ENCODE results near the gene RHBDF2.

The RHBDF2 gene

DNA sequence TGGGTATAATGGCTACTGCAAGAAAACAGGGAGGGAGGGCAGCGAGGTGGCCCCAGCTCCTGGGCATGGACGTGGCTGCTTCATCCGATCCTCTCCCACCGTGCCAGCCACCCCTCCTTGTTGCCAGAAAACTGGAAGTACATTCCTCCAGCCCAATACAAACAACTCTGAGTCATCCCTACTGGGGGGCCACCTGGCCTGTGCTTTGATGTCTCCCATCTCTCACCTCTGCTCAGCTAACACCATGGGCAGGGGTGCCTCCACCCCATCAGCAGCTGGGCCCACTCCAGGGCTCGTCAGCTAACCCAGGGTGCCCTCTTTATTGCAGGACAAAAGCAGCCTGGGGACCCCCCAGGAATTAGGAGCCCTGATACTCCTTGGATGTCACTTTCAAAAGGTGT is 2.0 kb downstream of the RHBDF2 start:
- no peak for DNase-seq

DNA sequence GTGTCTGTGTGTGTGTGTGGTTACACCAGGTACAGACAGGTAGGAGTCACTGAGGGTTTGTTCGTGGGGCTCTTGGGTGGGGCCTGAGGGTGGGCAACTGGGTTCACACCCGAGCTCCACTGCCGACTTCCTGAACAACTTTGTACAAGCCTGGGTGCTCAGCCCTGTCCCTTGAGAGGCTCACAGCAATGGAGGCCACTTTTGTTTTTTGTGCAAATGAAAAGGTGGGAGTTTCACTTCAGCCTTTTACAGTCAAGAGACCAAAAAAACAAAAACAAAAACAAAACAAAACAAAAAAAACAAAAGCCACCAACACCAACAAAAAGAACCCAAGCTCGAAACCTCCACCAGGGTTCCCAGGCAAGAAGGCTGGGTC is 2.4 kb downstream of the RHBDF2 start:
- DNase-seq: no peak

DNA sequence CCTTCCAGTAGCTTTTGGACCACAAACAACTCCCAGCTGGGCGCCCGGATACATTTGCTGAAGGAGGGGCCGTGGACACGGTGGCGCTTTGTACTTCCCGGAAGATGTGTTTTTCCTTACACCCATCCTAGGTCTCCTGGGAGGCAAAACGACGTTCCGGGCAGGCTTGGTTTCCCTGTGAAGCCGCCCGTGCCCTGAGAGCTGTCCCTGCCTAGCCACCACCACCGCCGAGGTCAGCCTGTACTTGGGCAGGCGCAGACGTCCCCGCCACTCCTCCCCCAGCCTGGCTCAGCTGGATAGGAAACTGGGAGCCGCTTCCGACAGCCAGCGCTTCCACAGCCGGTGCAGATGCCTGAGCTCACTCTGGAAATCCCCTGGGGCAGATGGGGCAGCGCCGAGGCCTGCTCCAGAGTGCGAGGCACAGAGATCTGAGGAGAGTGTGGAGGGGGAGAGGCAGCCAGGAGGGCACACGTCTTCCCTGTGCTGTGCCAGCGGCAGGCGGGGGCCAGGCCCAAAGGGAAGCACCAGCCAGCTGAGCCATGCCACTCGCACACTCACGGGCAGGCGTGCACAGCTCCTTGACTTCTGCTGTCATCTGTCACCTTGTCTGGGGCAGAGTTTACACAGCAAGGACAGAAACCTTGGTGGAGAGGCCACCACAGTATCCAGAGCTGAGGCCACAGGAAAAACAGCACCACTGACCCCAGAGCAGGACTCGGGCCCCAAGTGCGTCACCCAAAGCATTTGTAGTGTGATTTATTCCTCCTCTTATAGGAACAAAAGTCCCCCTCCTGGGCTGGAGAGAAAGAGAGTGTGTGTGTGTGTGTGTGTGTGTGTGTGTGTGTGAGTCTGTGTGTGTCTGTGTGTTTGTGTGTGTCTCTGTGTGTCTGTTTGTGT is 3.0 kb downstream of the RHBDF2 start:
- DNase-seq: no peak

DNA sequence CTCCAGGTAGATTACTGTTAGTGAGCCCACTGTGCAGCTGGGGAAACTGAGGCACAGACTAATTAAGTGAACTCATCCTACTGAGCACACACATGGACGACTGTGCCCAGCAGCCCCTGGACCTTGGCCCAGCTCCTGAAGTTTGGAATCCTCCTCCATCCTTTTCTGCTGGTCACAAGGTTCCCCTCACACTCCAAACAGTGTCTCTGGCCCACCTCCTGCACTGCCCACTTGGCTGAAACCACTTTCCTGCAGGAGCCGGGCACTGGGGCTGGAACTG is 3.6 kb downstream of the RHBDF2 start:
- no peak for DNase-seq

DNA sequence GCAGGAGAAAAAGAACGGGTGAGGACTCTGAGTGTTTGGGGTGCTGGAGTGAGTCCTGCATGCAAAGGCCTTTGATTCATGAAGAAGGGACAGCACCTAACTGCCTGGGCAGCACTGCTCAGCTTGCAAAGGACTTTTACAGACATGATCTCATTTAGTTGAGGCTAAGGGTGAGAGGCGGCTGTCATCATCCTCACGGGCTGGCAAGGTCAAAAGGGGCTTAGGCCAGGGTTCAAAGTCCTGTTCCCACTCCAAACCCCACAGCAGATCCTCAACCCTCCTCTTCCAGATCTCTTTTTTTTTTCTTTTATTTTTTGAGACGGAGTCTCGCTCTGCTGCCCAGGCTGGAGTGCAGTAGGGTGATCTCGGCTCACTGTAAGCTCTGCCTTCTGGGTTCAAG is 4.8 kb downstream of the RHBDF2 start:
- DNase-seq: no peak

DNA sequence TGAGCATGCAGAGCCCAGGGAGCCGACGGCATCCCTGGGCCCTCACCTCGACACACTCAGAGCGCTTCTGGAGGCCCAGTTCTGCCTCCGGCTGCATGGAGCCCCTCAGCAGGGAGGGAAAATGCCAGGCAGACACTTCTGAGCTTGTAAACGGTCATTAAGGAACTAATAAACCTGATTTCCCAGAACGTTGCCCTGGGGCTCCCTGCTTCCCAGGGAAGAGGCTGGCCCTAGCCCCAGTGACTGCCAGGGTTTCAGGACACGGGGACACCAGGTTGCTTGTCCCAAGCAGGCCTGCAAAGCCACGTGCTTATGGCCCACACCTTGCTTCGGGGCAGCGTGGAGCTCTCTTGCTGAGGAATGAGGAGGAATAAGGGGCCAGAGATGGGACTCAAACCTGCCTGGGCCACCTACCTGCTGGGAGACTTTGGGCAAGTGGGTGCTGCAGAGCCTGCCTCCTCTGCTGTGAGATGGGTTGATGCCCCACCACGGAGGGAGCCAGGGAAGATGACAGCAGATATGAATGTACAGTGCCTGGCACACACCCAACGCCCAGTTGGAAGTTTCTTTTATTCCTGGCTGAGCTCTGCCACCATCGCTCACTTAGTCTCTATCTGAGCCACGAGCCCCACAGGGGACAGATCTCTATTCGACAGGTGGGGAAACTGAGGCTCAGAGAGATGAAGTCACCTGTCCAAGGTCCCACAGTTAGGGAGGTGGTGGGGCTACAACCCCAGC is 5.4 kb downstream of the RHBDF2 start:
- no peak for DNase-seq

DNA sequence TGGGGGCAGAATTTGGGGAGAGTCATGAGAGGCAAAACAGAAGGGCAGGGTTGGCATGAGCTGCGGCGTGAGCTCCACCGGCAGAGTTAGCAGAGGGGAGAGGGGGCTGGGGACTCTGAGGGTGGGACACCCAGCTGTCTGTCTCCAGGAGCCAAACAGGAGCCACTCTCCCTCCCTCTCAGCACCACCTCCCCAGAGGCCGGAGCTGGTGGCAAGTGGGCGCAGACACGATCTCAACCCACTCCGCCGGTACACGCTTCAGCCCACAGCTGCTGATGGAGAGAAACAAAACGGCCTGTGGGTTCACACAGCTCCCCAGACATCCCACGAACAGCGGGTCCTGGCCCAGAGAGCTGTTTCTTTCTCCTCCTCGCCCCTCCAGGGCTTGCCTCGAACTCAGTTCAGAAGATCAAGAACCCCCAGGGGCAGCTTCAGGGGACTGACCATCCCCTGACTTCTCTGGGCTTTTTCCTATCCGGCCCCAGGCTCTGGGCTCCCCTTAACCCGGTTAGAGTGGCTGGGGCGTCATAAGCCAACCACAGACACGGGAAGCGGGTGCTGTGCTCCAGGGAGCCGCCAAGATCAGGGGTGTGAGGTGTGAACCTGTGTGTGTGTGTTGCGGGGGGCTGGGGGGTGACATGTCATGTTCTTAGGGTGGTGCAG is 7.6 kb downstream of the RHBDF2 start:
- peak; percentile 32 for DNase-seq

DNA sequence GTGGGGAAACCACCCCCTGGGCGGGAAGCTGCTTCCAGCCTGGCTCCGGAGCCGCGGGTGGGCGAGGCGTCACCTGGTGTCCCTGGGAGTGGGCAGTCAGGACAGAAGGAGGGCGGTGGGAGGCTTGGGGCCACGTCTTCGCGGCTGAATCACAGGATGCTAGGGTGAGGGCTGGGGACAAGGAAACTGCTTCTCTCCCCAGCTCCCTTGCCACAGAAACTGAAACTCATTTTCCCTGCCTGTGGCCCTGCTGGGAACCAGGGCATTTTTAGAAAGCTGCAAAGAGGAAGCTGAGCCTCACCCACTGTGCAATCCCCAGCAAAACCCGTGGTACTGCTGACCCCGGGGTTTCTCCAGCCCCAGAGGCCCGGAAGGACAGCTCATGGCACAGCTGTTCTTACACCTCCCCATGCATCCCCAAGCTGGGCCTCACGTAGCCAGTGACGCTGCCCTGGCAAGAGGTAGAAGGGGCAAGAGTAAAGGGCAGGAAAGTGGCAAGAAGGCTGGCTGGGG is 8.2 kb downstream of the RHBDF2 start:
- DNase-seq: peak; percentile 31

DNA sequence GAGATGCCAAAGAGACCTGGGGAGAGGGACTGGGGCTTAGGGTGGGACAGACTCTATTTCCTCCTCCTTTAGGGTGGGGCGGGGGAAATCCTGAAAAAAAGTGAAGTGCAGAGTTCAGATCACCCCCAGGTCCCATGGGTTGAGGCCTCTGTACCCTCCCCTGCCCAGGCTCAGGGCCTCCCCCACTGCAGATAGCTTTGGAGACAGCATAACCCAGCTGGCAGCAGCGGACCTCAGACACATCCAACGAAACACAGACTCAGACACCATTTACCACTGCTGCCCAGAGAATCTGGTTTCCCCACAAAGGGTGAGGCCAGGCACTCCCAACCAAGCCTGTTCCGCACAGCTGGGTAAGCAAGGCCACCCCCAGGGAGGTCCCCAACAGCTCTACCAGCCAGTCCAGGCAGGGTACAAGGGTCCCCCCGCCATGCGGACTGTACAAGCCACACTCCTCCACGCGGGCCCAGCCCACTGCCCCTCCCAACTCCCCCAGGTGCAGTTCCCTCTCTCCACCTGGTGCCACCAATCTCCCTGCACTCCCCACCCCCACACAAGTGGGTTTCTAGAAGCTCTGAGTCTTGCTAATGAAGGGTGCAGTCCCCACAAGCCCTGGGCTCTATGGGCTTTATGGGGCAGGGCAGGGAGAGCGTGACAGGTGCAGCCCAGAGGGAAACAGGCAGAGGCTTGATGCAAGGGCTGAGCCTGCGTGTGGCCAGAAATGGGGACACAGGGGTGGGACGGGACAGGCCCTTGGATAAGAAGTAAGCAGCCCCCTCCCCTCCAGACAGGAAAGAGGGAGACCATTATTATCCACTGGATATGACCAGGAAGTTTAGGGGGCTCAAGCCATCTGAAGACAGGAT is 8.9 kb downstream of the RHBDF2 start:
- no peak for DNase-seq

DNA sequence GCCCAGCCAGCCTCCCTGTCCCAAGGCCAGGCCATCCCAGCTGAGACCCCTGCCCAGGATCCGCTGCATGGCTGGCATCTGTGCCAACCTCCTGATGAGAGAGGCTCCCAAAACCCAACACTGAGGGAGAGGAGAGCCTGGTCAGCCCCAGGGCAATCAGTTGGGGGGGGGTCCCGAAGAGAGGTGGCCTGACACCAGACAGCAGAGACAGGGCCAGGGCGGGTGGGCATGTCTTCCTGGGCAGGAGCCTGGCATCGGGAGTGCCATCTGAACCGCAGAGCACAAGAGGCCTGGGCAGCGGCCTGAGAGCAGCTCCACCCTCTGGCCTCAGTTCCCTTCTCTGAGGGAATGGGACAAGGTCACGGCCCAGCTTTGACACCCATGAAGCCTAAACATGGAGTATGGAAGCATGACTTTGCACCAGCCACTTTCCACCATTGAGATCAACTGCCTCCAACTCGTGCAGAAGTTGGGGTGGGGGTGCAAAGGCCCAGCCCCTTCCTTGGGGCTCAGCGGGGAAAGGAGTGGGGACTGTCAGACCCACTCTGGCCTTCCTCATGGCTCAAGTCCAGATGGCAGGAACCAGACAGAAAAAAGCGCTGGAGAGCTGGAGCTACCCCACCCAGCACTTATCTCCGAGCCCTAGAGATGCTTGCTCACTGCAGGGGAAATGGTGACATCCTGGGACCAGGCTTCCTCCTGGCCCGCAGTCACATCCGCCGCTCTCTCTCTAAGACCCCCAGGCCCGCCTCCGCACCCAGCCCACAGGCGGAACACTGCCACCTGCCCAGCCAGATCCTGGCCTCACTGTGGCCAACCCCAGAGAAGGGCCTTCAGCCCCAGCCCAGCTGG is 9.7 kb downstream of the RHBDF2 start:
- no peak for DNase-seq

DNA sequence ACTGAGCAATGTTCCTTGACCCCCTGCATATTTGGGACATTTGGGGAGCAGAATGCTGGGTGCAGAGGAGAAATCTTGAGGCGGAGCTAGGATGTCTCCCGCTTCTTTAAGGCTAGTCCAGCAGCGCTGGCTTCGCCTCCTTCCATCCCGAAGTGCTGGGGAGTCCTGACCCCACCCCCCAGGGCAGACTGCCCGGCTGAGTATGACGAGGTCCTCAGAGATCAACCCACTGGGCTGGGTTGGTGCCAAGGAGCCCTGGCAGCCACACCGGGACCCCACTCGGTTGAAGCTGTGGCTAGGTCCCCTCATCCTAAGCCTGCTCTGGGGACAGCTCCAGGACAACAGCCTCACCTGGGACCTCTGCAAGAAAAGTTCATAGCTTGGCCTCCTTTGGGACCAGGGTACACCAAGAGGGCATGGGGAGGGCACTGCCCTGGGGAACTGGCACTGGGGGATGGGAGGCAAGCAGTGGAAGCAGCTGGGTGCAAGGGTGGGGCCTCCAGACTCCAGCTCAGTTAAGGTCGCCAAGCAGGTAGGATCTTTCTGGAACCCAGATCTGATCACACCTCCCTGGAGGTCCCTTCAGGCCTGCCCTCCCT is 11.0 kb downstream of the RHBDF2 start:
- no peak for DNase-seq

DNA sequence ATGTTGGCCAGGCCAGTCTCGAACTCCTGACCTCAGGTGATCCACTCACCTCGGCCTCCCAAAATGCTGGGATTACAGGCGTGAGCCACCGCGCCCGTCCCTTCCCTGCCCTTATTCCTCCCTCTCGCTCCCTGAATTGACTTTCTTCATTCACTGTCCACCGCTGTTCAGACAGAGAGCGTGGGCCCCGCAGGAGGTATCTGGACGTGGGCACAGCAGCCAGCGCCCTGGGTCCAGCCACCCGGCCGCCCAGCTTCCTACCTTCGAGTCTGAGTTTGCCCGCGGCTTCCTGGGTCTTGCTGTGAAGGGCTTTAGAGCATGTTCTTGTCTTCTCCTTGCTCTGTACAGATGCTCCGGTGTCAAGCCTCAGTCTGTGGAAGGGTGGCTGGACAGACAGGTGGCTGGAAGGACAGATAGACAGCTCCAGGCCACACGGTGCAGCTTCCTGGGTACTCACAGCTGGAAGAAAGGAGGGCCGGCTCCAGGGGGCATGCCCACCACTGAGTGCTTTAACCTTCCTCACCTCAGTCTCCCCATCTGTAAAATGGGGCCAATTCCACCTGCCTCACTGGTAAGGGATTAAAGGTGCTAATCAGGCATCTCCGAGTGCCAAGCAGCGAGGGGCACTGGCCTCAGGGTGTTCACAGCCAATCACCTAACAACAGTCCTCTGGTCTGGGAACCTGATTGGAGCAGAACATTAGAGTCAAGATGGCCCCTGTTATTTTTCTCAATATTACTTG is 13.6 kb downstream of the RHBDF2 start:
- DNase-seq: no peak

DNA sequence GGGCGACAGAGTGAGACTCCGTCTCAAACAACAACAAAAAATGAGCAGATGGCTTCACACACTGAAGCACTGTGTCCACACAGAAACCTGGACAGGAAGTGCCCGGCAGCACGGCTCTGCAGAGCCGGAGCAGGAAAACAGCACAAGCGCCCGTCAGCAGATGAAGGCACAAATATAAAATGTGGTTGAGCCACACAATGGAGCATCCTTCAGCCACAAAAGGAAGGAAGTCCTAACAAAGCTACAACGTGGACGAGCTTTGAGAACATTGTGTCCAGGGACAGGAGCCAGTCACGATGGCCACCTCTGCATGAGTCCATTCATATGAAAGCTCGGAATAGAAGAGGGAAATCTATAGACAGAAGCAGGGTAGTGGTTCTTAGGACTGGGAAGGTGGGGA is 15.7 kb downstream of the RHBDF2 start:
- DNase-seq: no peak

DNA sequence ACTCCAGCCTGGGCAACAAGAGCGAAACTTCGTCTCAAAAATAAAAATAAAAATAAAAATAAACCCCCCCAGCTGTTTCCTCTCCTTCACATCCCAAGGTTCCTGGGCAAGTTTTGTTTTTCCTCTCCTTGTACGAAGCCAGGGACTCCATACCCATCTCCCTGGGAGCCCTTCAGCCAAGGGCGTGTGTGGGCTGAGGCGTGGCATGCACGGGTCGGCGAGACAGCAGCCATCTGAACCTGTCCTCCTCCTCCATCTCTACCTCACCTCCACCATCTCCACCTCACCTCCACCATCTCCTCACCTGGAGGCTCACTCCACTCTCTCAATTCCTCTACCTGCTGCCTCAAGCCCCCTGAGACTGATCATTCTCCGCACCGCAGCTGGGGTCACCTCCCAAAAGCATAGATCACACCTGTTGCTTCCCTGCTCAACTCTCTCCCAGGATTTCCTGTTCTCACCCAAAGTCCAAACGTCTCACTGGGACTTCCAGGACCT is 16.9 kb downstream of the RHBDF2 start:
- no peak for DNase-seq

DNA sequence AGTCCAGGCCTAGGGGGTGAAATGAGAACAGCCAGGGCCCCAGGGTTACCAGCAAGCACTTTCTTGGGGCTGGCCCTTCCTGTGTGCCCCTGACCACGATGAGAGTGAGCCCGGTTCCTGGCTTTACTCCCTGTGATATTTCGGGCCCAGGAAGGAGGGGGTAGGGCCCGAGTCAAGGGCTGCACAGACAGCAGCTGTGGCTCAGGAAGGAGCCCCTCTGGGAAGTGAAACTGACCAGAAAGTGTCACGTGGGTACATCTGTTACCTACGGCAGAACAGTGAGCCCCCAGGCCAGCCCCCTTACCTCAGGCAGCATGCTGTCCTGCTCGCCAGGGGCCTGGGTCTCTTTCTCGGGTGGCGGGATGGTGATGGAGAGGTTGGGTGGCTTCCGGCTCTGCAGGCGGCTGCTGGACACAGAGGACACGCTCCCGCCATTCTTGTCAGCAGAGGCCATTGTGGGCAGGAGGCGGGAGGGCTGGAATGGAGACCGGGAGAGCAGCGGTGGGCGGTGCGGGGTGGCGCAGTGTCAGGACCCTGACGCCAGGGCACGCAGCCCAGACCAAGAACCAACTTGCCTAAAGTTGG is 20.1 kb downstream of the RHBDF2 start:
- DNase-seq: no peak

DNA sequence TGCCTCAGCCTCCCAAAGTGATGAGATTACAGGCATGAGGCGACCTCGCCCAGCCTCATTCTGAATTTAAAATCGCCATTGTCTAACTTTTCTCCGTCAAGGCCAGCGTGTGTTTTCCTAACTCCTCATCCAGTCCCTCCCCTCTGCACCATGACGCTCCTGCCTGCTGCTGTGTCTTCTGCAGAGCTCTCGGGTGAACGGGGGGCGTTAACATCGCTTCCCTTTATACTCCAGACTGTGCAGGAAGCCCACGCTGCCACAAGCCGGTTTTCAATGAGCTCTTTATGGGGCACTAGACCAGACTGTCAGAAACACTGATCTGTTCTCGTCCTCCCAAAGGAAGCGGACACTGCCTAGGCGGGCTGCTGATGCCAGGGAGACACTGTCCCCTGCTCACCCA is 20.6 kb downstream of the RHBDF2 start:
- DNase-seq: no peak

DNA sequence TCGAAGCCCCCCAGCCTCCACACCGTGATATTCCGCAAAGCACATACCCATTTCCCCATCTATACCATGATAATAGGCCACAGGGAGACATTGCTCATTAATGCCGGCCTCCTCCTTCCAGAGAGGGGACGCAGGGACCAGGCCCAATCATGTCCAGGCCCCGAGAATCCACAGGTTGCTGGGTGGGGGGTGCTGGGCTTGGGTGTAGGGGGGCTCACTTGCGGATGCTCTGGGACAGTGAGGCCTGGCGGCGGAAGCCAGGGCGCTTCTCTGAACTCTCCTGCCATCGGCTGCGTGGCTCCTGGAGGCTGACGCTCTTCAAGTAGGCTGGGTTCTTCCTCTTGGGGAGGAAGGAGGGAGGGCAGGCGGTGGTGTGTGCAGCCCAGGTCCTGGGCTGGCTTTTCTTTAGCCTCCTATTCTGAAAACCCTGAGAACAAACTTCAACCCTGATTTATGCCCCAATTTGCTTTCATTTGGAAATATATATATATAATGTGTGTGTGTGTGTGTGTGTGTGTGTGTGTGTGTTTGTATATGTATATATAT is 21.6 kb downstream of the RHBDF2 start:
- no peak for DNase-seq

DNA sequence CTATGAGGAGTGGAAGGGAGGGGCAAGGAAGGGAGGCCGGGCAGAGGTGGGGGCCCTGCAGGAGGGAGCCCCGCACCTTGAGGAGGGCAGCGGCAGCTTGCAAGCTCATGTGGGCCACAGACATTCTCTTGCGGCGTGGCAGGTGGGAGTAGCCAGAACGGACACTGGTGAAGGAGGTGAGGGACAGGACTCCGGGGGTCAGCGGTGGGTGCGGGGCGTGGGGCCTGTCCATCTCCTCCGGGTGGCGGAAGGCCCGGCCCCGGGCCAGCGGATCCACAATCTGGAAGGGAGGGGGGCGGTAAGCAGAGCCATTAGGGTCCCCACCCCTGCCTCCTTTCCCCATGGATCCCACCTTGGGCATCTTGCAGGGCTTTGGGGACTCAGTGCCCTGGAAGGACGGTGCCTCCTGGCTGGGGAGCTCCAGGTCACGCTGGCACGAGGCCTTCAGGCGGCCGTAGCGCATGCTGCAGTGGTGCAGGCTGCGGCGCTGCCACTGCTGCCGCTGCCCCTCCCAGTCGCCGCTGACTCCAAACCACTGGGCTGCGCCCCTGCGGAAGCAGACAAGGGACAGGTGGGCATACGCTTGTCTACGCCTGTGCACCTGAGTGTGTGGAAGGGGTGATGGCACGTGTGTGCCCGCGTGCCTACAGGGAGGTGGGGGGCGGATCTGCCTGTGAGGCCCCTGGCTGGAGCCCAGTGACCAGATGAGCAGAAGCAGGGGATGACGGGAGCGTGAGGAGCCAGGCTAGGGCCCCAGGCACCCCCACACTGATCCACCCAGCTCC is 22.3 kb downstream of the RHBDF2 start:
- DNase-seq: no peak

DNA sequence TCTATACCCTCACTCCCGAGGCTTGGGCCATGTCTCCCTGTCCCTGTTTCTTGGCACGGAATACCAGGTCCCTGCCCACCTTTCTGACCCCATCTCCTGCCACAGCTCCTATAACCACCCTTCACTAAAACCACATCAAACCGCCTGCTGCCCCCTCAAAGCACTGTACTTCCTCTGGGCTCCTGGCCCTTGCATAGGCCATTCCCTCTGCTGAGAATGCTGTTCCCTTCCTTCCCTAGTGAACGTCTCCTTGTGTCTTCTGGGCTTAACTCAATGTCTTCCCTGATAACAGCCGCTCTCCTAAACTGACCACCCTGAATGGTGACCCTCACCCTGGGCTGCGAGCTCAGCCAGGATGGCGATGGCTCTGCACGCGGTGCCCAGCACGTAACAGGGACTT is 23.1 kb downstream of the RHBDF2 start:
- no peak for DNase-seq

All from central memory CD4-positive, alpha-beta T cell (primary cell).